Thyroid gland (tissue), 4 donors: ENCODE results near the gene SIM1.

Experiments used
- POLR2A ChIP-seq, 2 donors: fragments of 450-650 bp; IDR thresholded peaks; one replicate each; pipeline ENCODE4 v1.6.1; 2017; ENCODE audit warnings: antibody characterized with exemption in 2 of 2, mild to moderate bottlenecking in 2 of 2, moderate library complexity in 1 of 2
- TF ChIP-seq, protein P1 (sequence below), 6 experiments: fragments of 200-600 bp in 3 of 6; fragments of 450-650 bp in 3 of 6; sonication (generic) in 3 of 6; IDR thresholded peaks; one replicate each; pipeline ENCODE4 v1.5.1; 2016 to 2019; ENCODE audit warnings: antibody characterized with exemption in 6 of 6, mild to moderate bottlenecking in 2 of 6, inconsistent platforms in 1 of 6, moderate library complexity in 1 of 6

DNA sequence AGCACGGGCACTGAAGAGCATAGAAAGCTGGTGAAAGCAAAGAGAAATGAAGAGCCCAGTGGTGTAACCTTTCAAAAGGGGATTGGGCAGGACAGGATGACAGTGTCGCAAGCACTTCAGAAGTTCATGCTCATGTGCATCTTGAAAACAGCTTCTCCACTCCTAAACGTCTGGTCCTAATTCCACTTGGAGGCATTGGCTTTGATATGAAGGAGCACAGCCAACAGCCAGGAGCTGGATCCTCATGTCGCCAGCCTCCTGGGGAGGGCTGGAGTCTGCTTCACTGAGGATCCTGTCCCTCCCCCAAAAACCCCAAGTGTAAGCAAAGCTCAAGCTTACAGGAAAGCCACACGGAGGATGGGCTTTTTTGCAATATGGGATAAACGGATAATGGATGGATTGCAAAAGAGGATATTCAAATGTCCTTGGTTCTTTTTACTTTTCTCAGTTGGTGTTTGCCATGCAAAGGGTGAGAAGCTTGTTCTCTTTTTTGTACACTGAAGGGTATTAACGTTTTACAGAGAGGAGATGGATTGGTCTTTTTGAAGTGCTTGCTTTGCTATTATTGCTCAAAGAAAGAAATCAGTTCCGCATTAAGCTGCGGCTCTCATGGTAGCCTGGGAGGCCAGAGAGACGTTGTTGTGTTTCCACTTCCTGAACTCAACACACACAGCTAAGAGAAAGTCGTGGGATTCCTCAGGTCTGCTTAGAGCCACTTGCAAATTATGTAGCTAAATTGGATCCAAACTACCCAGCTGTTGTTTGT lies 92.2 kb downstream of the SIM1 start:
- no peak for TF ChIP-seq POLR2A (IDR thresholded peaks at IDR 0.05)
- TF ChIP-seq, protein P1, sequence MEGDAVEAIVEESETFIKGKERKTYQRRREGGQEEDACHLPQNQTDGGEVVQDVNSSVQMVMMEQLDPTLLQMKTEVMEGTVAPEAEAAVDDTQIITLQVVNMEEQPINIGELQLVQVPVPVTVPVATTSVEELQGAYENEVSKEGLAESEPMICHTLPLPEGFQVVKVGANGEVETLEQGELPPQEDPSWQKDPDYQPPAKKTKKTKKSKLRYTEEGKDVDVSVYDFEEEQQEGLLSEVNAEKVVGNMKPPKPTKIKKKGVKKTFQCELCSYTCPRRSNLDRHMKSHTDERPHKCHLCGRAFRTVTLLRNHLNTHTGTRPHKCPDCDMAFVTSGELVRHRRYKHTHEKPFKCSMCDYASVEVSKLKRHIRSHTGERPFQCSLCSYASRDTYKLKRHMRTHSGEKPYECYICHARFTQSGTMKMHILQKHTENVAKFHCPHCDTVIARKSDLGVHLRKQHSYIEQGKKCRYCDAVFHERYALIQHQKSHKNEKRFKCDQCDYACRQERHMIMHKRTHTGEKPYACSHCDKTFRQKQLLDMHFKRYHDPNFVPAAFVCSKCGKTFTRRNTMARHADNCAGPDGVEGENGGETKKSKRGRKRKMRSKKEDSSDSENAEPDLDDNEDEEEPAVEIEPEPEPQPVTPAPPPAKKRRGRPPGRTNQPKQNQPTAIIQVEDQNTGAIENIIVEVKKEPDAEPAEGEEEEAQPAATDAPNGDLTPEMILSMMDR (IDR thresholded peaks at IDR 0.05): no peak
